Measurements from ENCODE around the gene FAM210B. TPM values are rescaled to one million over a fixed set of nuclear protein-coding genes. Genes with fewer than 3 reads are reported as not detected.

The FAM210B gene, protein sequence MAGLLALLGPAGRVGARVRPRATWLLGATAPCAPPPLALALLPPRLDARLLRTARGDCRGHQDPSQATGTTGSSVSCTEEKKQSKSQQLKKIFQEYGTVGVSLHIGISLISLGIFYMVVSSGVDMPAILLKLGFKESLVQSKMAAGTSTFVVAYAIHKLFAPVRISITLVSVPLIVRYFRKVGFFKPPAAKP
- total RNA-seq, result 52.1 and 54.2 TPM in 2 replicates

GRCh38 chr20:56358600-56359211, at the start of gene FAM210B:
Gene FAM210B, plus strand, starts transcription at chr20:56358974. Its CDS starts 32 bp downstream, at chr20:56359006.

GRCh38 chr20:56392132-56392880, 33.5 kb downstream of the FAM210B start, which contains the start of the genes AURKA and CSTF1:
Gene AURKA, minus strand, starts transcription at chr20:56392215. Its CDS starts 4,018 bp downstream, at chr20:56388197.
Gene CSTF1, plus strand, starts transcription at chr20:56392645. Its CDS starts 2,908 bp downstream, at chr20:56395553.

GRCh38 chr20:56411759-56412472, 53.1 kb downstream of the FAM210B start, which contains the start of gene CASS4:
Gene CASS4, plus strand, starts transcription at chr20:56412260. Its CDS starts 199 bp downstream, at chr20:56412459.

Other genes starting within 250 kb of the FAM210B start
- not detected in 2 replicates for gene MC3R, start 110.2 kb upstream of the FAM210B start, total RNA-seq
- gene AURKA, start 33.2 kb downstream of the FAM210B start, total RNA-seq, result 18.6 and 43.6 TPM in 2 replicates
- gene CSTF1, start 33.7 kb downstream of the FAM210B start, total RNA-seq, result 31.7 and 43.6 TPM in 2 replicates
- under 0.01 TPM in 2 replicates for gene CASS4, start 53.3 kb downstream of the FAM210B start, total RNA-seq
- 72.5 and 75.3 TPM in 2 replicates for gene RTF2, start 109.7 kb downstream of the FAM210B start, total RNA-seq
- not detected in 2 replicates for gene FAM209A, start 165.8 kb downstream of the FAM210B start, total RNA-seq
- gene FAM209B, start 174.3 kb downstream of the FAM210B start, total RNA-seq, result not detected in 2 replicates

Measured in vein endothelial cell (primary cell).